HepG2 (cell line): ENCODE measurements around the gene PHF5A. TPM values are rescaled to one million over a fixed set of nuclear protein-coding genes. Genes with fewer than 3 reads are reported as not detected.

Experiments
- BORCS8-MEF2B ChIP-seq: sonication (generic); formaldehyde crosslinking; IDR thresholded peaks from 2 replicates; pipeline ENCODE4 v1.8.0; 2022; ENCODE audit warnings: mild to moderate bottlenecking, missing genetic modification reagents
- FOSL2 ChIP-seq: sonication (generic); formaldehyde crosslinking; IDR thresholded peaks from 2 replicates; pipeline ENCODE4 v1.4.0; 2020; ENCODE audit warnings: missing genetic modification reagents
- FOXJ3 ChIP-seq: sonication (generic); formaldehyde crosslinking; IDR thresholded peaks from 2 replicates; pipeline ENCODE4 v1.4.0; 2020; ENCODE audit warnings: missing genetic modification reagents, mild to moderate bottlenecking, borderline replicate concordance
- GATAD1 ChIP-seq: IDR thresholded peaks from 2 replicates; pipeline ENCODE4 v1.6.1; 2016; ENCODE audit warnings: missing genetic modification reagents, missing compliant biosample characterization
- HHEX ChIP-seq: IDR thresholded peaks from 2 replicates; pipeline ENCODE4 v1.6.1; 2016; ENCODE audit warnings: control low read depth
- HNF4A ChIP-seq: sonication (generic); formaldehyde crosslinking; IDR thresholded peaks from 2 replicates; pipeline ENCODE4 v1.4.0; 2020; ENCODE audit warnings: missing genetic modification reagents
- MIER3 ChIP-seq: IDR thresholded peaks from 2 replicates; pipeline ENCODE4 v1.6.1; 2016; ENCODE audit warnings: missing compliant biosample characterization, borderline replicate concordance
- NPAS2 ChIP-seq: sonication (generic); formaldehyde crosslinking; IDR thresholded peaks from 2 replicates; pipeline ENCODE4 v1.8.0; 2022; ENCODE audit warnings: mild to moderate bottlenecking, missing genetic modification reagents, borderline replicate concordance
- PLRG1 ChIP-seq: fragments of 450-650 bp; conservative IDR thresholded peaks from 2 replicates; pipeline ENCODE4 v1.6.1; 2016
- POLR2AphosphoS5 ChIP-seq: IDR thresholded peaks from 2 replicates; pipeline ENCODE4 v1.6.1; 2012; ENCODE audit warnings: low read depth, low read length
- RFX3 ChIP-seq: IDR thresholded peaks from 2 replicates; pipeline ENCODE4 v1.6.1; 2016; ENCODE audit warnings: missing biosample characterization, missing genetic modification reagents
- SAFB2 ChIP-seq: sonication (generic); formaldehyde crosslinking; IDR thresholded peaks from 2 replicates; pipeline ENCODE4 v1.5.1; 2020; ENCODE audit warnings: missing genetic modification reagents, low read depth, mild to moderate bottlenecking, borderline replicate concordance
- SMARCC2 ChIP-seq: fragments of 450-650 bp; IDR thresholded peaks from 2 replicates; pipeline ENCODE4 v1.6.1; 2017; ENCODE audit warnings: antibody characterized with exemption, mild to moderate bottlenecking
- ZFP1 ChIP-seq: IDR thresholded peaks from 2 replicates; pipeline ENCODE4 v1.6.1; 2016
- ZNF619 ChIP-seq: sonication (generic); formaldehyde crosslinking; IDR thresholded peaks from 2 replicates; pipeline ENCODE4 v1.4.0; 2020; ENCODE audit warnings: mild to moderate bottlenecking, missing genetic modification reagents
- ZNF773 ChIP-seq: sonication (generic); formaldehyde crosslinking; IDR thresholded peaks from 2 replicates; pipeline ENCODE4 v1.4.0; 2020; ENCODE audit warnings: missing genetic modification reagents, borderline replicate concordance
- ZNF790 ChIP-seq: sonication (generic); formaldehyde crosslinking; IDR thresholded peaks from 2 replicates; pipeline ENCODE4 v1.8.0; 2022; ENCODE audit warnings: missing genetic modification reagents, mild to moderate bottlenecking, borderline replicate concordance
- ZXDC ChIP-seq: sonication (generic); formaldehyde crosslinking; IDR thresholded peaks from 2 replicates; pipeline ENCODE4 v1.5.0; 2020; ENCODE audit warnings: mild to moderate bottlenecking, missing genetic modification reagents
- polyA plus RNA-seq, 8 experiments: library from polyadenylated mRNA; depleted of rRNA in 3 of 8; stranded (reverse) in 7 of 8; unstranded in 1 of 8; fragments of >200 nt; fragmentation: Illumina TruSeq in 4 of 8; extraction: Trizol in 4 of 8; gene quantifications; 2 replicates each; pipeline versions ENCODE4 v1.2.1 to v1.2.3, GENCODE V29; 2011 to 2016; ENCODE audit warnings: low read depth in 4 of 8, missing spikeins in 1 of 8, mixed read lengths in 1 of 8; ENCODE audit not compliant: insufficient read depth in 1 of 8
- total RNA-seq, 5 experiments: library from RNA; depleted of rRNA; stranded (reverse); fragments of >200 nt; fragmentation: Illumina TruSeq; extraction: Trizol; gene quantifications; 2 replicates each; pipeline ENCODE4 v1.2.3, GENCODE V29; 2016; ENCODE audit warnings: low read depth in 1 of 5
- TF ChIP-seq, protein P1 (sequence below): sonication (generic); formaldehyde crosslinking; IDR thresholded peaks from 2 replicates; pipeline ENCODE4 v1.4.0; 2020; ENCODE audit warnings: missing genetic modification reagents, borderline replicate concordance
- TF ChIP-seq, protein P2 (sequence below): sonication (generic); formaldehyde crosslinking; IDR thresholded peaks from 2 replicates; pipeline ENCODE4 v1.4.0; 2020; ENCODE audit warnings: missing genetic modification reagents

Gene PHF5A
- total and polyA plus RNA-seq, 2 of the 13 experiments (the other 11 are each of a cell fraction or from before 2014, with no cell fraction given) = 56.6 to 105 TPM

DNA sequence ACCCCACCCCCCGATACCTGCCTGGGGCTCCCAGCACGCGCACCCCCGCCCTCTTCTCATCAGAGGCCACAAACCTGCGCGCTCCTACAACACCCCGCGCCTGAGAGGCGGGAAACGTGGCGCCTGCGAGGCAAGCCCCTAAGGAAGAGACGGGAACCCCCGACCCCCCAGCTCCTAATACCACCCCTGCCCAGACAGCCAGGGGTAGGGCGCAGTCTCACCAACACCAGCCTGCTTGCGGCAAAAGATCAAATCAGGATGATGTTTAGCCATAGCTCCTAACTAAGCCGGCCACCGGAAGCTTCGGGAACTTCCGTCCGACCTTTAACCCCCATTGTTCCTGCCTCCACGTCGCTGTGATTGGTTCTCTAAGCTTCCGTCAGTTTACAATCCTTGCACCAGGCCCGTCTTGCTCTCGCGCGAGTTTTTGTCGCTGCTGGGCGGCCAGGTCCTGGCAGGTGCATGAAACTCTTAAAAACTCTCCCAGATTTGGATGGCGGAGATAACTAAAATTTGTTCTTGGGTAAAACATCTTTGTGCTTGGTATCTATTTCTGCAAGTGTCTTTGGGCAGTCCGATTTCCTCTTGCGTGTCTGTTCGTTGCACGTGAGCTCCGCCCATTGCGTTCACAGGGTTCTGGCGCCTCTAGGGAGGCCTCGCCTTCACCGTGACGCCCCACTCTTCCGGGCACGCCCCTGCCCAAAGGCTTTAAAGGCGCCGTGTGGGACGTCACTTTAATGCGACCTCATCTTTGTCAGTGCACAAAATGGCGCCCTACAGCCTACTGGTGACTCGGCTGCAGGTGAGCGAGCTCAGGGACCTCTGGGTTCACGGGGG, at the start of gene PHF5A, which contains the start of gene ACO2 (continued):
- TF ChIP-seq, protein P1, sequence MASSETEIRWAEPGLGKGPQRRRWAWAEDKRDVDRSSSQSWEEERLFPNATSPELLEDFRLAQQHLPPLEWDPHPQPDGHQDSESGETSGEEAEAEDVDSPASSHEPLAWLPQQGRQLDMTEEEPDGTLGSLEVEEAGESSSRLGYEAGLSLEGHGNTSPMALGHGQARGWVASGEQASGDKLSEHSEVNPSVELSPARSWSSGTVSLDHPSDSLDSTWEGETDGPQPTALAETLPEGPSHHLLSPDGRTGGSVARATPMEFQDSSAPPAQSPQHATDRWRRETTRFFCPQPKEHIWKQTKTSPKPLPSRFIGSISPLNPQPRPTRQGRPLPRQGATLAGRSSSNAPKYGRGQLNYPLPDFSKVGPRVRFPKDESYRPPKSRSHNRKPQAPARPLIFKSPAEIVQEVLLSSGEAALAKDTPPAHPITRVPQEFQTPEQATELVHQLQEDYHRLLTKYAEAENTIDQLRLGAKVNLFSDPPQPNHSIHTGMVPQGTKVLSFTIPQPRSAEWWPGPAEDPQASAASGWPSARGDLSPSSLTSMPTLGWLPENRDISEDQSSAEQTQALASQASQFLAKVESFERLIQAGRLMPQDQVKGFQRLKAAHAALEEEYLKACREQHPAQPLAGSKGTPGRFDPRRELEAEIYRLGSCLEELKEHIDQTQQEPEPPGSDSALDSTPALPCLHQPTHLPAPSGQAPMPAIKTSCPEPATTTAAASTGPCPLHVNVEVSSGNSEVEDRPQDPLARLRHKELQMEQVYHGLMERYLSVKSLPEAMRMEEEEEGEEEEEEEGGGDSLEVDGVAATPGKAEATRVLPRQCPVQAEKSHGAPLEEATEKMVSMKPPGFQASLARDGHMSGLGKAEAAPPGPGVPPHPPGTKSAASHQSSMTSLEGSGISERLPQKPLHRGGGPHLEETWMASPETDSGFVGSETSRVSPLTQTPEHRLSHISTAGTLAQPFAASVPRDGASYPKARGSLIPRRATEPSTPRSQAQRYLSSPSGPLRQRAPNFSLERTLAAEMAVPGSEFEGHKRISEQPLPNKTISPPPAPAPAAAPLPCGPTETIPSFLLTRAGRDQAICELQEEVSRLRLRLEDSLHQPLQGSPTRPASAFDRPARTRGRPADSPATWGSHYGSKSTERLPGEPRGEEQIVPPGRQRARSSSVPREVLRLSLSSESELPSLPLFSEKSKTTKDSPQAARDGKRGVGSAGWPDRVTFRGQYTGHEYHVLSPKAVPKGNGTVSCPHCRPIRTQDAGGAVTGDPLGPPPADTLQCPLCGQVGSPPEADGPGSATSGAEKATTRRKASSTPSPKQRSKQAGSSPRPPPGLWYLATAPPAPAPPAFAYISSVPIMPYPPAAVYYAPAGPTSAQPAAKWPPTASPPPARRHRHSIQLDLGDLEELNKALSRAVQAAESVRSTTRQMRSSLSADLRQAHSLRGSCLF = no peak
- TF ChIP-seq GATAD1 (CRISPR knock-in tag) (peak; percentile 97), SAFB2 (CRISPR knock-in tag) (no peak), HHEX (peak; percentile 9; the same call in 1 of the 2 replicates), POLR2AphosphoS5 (peak; percentile 80), NPAS2 (CRISPR knock-in tag) (no peak), FOSL2 (peak; percentile 59; the same call in 1 of the 2 replicates), ZXDC (CRISPR knock-in tag) (0 out of 2 replicates have a peak, but pooled peaks have one; percentile 47), SMARCC2 (no peak), MIER3 (CRISPR knock-in tag) (peak; percentile 65), BORCS8-MEF2B (CRISPR knock-in tag) (peak; percentile 49), HNF4A (CRISPR knock-in tag) (no peak), PLRG1 (no peak), ZFP1 (no peak), FOXJ3 (CRISPR knock-in tag) (peak; percentile 47; the same call in 1 of the 2 replicates), ZNF619 (CRISPR knock-in tag) (no peak), ZNF773 (0 out of 2 replicates have a peak, but pooled peaks have one; percentile 21), RFX3 (CRISPR knock-in tag) (no peak), ZNF790 (CRISPR knock-in tag) (no peak)
- TF ChIP-seq, protein P2, sequence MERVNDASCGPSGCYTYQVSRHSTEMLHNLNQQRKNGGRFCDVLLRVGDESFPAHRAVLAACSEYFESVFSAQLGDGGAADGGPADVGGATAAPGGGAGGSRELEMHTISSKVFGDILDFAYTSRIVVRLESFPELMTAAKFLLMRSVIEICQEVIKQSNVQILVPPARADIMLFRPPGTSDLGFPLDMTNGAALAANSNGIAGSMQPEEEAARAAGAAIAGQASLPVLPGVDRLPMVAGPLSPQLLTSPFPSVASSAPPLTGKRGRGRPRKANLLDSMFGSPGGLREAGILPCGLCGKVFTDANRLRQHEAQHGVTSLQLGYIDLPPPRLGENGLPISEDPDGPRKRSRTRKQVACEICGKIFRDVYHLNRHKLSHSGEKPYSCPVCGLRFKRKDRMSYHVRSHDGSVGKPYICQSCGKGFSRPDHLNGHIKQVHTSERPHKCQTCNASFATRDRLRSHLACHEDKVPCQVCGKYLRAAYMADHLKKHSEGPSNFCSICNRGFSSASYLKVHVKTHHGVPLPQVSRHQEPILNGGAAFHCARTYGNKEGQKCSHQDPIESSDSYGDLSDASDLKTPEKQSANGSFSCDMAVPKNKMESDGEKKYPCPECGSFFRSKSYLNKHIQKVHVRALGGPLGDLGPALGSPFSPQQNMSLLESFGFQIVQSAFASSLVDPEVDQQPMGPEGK (CRISPR knock-in tag) = peak; percentile 41; the same call in 1 of the 2 replicates
